ENCODE data around the gene CRLF3. TPM values are rescaled to one million over a fixed set of nuclear protein-coding genes. Genes with fewer than 3 reads are reported as not detected.

The CRLF3 gene
- total RNA-seq, 1 experiment from 2014 or later = 17.9 TPM

GRCh38 chr17:30829022-30829421 lies 4.5 kb upstream of the CRLF3 start:
- Mint-ChIP-seq H3K4me3 (no peak overlapping the region), H3K27ac (no peak overlapping the region; the same call in 1 of the 2 replicates), H3K9me3 (no peaks in the 10 kb centered on the region), H3K36me3 (no peaks in the 10 kb centered on the region), H3K4me1 (peaks cover 20% of the 10 kb centered on the region), H3K27me3 (ENCODE audit: low read depth) (peaks cover 6% of the 10 kb centered on the region)
- TF ChIP-seq ZNF423 (CRISPR knock-in tag; IDR thresholded peaks at IDR 0.05) (no peak), NFYB (CRISPR knock-in tag; conservative IDR thresholded peaks at IDR 0.05; ENCODE audit: low read depth) (no peak), ZBTB43 (CRISPR knock-in tag; IDR thresholded peaks at IDR 0.05) (no peak), ZSCAN18 (CRISPR knock-in tag; IDR thresholded peaks at IDR 0.05) (no peak), ARID4B (CRISPR knock-in tag; IDR thresholded peaks at IDR 0.05; ENCODE audit: borderline replicate concordance) (no peak), EMX1 (CRISPR knock-in tag; IDR thresholded peaks at IDR 0.05) (no peak), NFATC4 (CRISPR knock-in tag; IDR thresholded peaks at IDR 0.05) (no peak), MAX (CRISPR knock-in tag; IDR thresholded peaks at IDR 0.05) (no peak), ZNF263 (CRISPR knock-in tag; IDR thresholded peaks at IDR 0.05; ENCODE audit: low read depth) (no peak)
- ChIA-PET POLR2A (no interaction called here), CTCF (no interaction called here)
- ATAC-seq (no peak), DNase-seq (ENCODE audit: low spot score) (no peak)

GRCh38 chr17:30827082-30827481 lies 2.6 kb upstream of the CRLF3 start:
- no peak for TF ChIP-seq AFF4 (CRISPR knock-in tag; IDR thresholded peaks at IDR 0.05; ENCODE audit: borderline replicate concordance)
- TF ChIP-seq CREB1 (CRISPR knock-in tag; IDR thresholded peaks at IDR 0.05) = no peak
- DNase-seq (ENCODE audit: low spot score) (no peak), ATAC-seq (no peak)
- no peak overlapping the region; the same call in 1 of the 2 replicates for H3K27ac Mint-ChIP-seq
- CTCF ChIA-PET = interaction anchor here (0.6 kb wide), 1 partner anchor 10 kb away, joined by 3 read pairs; no protein-coding TSS in a partner anchor
- H3K4me1 Mint-ChIP-seq = peaks cover 21% of the 10 kb centered on the region
- POLR2A ChIA-PET = no interaction called here
- no peaks in the 10 kb centered on the region for H3K36me3 Mint-ChIP-seq
- peaks cover 6% of the 10 kb centered on the region for H3K27me3 Mint-ChIP-seq (ENCODE audit: low read depth)
- H3K4me3 Mint-ChIP-seq = no peak overlapping the region
- H3K9me3 Mint-ChIP-seq = no peaks in the 10 kb centered on the region

Measured in WTC11 (cell line).